BE2C (cell line): ENCODE results near the gene SMIM22.

Experiments
- DNase-seq: peaks from one replicate; pipeline ENCODE4 v3.0.0-alpha.2; 2020
- H3K27me3 ChIP-seq: fragments of 250-450 bp; sonication (Bioruptor Pico); 2 replicates; pipeline ENCODE4 v1.5.1; 2020; ENCODE audit warnings: mild to moderate bottlenecking
- H3K36me3 ChIP-seq: fragments of 250-450 bp; sonication (Bioruptor Pico); 2 replicates; pipeline ENCODE4 v1.5.1; 2020; ENCODE audit warnings: mild to moderate bottlenecking
- H3K4me1 ChIP-seq: fragments of 250-450 bp; sonication (Bioruptor Pico); 2 replicates; pipeline ENCODE4 v1.5.1; 2020
- H3K4me3 ChIP-seq: 2 replicates; pipeline ENCODE4 v1.5.1; 2011; ENCODE audit warnings: low read depth, low read length
- H3K9me3 ChIP-seq: fragments of 250-450 bp; sonication (Bioruptor Pico); 2 replicates; pipeline ENCODE4 v1.5.1; 2020
- TF ChIP-seq, protein P1 (sequence below): IDR thresholded peaks from 2 replicates; pipeline ENCODE4 v1.5.1; 2012; ENCODE audit warnings: mild to moderate bottlenecking, low read depth, low read length

SMIM22 gene

DNA sequence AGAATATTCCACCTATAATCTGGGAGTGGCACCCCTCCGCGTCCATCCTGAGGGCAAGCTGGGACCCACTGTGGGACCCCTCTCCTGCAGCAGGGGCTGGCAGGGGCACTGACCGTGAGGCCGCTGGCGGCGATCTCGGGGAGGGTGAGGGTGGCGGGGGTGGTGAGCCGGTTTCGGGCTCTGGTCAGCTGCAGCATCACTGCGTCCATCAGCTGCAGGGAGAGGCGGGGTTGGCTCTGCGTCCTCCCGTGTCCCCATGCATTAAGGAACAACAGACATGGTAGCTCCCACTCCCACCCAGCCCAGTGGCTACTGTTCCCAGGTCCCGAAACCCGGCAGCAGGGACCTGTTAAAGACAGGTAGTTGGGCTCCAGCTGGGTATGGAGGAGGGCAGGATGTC, 3.3 kb downstream of the SMIM22 start:
- H3K9me3 ChIP-seq, result no peaks in the 10 kb centered on the region
- TF ChIP-seq, protein P1, sequence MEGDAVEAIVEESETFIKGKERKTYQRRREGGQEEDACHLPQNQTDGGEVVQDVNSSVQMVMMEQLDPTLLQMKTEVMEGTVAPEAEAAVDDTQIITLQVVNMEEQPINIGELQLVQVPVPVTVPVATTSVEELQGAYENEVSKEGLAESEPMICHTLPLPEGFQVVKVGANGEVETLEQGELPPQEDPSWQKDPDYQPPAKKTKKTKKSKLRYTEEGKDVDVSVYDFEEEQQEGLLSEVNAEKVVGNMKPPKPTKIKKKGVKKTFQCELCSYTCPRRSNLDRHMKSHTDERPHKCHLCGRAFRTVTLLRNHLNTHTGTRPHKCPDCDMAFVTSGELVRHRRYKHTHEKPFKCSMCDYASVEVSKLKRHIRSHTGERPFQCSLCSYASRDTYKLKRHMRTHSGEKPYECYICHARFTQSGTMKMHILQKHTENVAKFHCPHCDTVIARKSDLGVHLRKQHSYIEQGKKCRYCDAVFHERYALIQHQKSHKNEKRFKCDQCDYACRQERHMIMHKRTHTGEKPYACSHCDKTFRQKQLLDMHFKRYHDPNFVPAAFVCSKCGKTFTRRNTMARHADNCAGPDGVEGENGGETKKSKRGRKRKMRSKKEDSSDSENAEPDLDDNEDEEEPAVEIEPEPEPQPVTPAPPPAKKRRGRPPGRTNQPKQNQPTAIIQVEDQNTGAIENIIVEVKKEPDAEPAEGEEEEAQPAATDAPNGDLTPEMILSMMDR, result no peak
- DNase-seq, result no peak
- H3K36me3 ChIP-seq, result peaks cover 5% of the 10 kb centered on the region
- H3K27me3 ChIP-seq, result no peaks in the 10 kb centered on the region
- H3K4me1 ChIP-seq, result peaks cover 11% of the 10 kb centered on the region
- no peak overlapping the region for H3K4me3 ChIP-seq

GRCh38 chr16:4799171-4799855, 4.1 kb downstream of the SMIM22 start:
- Histone ChIP-seq H3K27me3 (no peaks in the 10 kb centered on the region), H3K4me3 (no peak overlapping the region), H3K4me1 (peaks cover 11% of the 10 kb centered on the region), H3K36me3 (peaks cover 8% of the 10 kb centered on the region), H3K9me3 (no peaks in the 10 kb centered on the region)
- no peak for DNase-seq
- TF ChIP-seq, protein P1, result no peak

DNA sequence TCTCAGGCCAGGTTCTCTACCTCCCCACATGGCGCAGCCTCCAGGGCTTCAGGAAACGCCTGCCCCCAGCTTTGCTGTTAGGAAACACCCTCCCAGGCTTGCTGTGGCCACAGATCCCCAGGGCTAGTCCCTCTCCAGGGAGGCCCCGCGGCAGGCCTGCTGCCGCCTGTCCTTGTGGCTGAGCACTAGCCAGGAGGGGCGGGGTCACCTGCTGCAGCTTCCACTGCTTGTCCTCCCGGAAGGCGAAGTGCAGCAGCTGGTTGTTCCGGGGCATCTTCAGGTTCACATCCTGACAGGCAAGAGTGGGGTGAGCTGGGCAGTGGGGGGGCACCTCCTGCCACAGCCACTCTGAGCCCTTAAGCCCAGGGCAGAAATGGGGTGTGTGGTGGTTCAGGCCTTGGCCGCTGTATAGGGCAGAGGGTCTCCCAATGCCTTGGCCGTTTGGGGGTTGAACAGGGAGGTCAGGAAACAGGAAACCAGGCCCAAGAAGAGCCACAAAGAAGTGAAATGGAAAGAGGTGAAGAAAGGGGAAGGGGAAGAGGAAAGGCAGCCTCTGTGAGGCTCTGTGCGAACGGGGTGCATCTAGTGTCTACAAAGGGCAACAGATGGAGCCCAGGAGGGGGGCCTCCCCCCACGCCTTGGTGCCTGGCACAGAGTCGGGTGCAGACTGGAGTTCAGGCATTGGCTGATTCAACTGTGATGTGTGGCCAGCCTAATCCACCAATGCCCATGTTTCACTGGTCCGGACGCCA, 5.3 kb downstream of the SMIM22 start:
- Histone ChIP-seq H3K36me3 (peaks cover 13% of the 10 kb centered on the region), H3K9me3 (no peaks in the 10 kb centered on the region), H3K27me3 (no peaks in the 10 kb centered on the region), H3K4me1 (peaks cover 11% of the 10 kb centered on the region), H3K4me3 (peak overlapping the region; percentile 14)
- TF ChIP-seq, protein P1, result no peak
- peak; percentile 91 for DNase-seq

- Histone ChIP-seq H3K36me3 (peaks cover 13% of the 10 kb centered on the region), H3K4me3 (peak overlapping the region; percentile 80), H3K4me1 (peaks cover 11% of the 10 kb centered on the region), H3K27me3 (no peaks in the 10 kb centered on the region), H3K9me3 (no peaks in the 10 kb centered on the region)
- DNase-seq, result no peak
- TF ChIP-seq, protein P1, result no peak
These were observed 6.1 kb downstream of the SMIM22 start for GRCh38 chr16:4801051-4801961.

DNA sequence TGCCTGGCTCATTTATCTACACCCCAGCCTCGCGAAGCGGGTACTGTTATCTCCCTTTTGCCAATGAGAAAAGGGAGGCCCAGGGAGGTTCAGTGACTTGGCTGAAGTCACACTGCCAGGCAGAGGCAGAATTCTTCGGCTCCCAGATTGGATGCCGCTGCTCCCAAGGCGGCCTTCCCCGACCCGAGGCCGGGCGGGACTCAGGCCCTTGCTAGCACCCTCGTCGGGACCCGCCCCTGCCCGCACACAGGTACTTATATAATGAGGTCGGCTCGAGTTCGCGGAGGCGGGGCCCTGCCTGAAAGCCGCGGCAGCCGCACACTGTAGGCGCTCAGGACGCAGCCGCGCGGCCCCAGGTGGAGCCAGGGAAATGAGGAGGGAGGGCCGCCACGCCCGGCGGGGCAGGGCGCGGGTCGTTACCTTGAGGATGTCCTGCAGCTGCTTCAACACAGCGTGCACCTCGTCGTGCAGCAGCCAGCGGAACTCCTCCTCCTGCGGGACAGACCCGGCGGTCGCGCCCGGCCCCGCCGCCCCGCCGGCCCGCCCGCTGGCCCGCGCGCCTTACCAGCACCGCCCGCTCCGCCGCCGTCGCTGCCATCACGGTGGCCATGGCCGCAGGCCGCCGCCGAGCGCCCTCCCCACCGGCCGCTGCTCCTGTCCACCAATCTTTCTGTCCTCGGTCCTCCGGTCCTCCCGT, 6.9 kb downstream of the SMIM22 start, which contains the start of gene ROGDI:
TSS of gene ROGDI (minus strand) at position 672 of the 697 bp plus-strand sequence. CDS start at position 610, 62 bp downstream.
- Histone ChIP-seq H3K4me1 (peaks cover 11% of the 10 kb centered on the region), H3K36me3 (peaks cover 14% of the 10 kb centered on the region), H3K4me3 (peak within 1 kb of the TSS; percentile 80), H3K27me3 (no peaks in the 10 kb centered on the region), H3K9me3 (no peaks in the 10 kb centered on the region)
- peak; percentile 61 for DNase-seq
- TF ChIP-seq, protein P1, result no peak
